ENCODE measurements around the gene PLEKHA1. TPM values are rescaled to one million over a fixed set of nuclear protein-coding genes. Genes with fewer than 3 reads are reported as not detected.

The PLEKHA1 gene
- total RNA-seq, 1 donor from 2014 or later: 38.2 TPM

DNA sequence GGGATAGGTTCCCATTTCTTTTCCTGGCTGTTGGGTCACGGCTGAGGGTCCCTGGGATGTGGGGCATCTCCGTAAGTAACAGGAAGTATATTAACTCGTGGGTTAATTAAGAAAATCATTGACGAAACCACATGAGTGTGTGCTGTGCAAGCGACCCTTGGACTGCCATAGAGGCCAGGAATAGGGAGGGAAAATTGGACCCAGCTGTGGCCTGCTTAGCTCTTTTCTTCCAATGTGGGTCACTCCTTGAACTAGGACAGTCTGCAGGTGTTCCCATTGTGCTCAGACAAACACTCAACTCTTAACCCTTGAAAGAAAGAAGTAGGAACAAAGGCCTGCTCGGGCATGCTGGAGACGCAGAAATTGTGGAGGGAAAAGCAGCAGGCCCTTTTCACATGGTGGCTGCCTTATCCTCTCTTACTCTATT is 25.6 kb upstream of the PLEKHA1 start:
- H3K27ac Mint-ChIP-seq (ENCODE audit: unreplicated experiment): no peak overlapping the region

GRCh38 chr10:122349758-122350369 is 24.6 kb upstream of the PLEKHA1 start:
- H3K27me3 Mint-ChIP-seq (ENCODE audit: unreplicated experiment): no peaks in the 10 kb centered on the region
- no peak for DNase-seq (ENCODE audit: low spot score)
- H3K4me3 Mint-ChIP-seq (ENCODE audit: unreplicated experiment): no peak overlapping the region
- H3K9me3 Mint-ChIP-seq (ENCODE audit: unreplicated experiment): peaks cover 4% of the 10 kb centered on the region
- H3K4me1 Mint-ChIP-seq (ENCODE audit: unreplicated experiment): no peaks in the 10 kb centered on the region
- peaks cover 4% of the 10 kb centered on the region for H3K36me3 Mint-ChIP-seq (ENCODE audit: low read depth, unreplicated experiment)
- TF ChIP-seq, protein P1, sequence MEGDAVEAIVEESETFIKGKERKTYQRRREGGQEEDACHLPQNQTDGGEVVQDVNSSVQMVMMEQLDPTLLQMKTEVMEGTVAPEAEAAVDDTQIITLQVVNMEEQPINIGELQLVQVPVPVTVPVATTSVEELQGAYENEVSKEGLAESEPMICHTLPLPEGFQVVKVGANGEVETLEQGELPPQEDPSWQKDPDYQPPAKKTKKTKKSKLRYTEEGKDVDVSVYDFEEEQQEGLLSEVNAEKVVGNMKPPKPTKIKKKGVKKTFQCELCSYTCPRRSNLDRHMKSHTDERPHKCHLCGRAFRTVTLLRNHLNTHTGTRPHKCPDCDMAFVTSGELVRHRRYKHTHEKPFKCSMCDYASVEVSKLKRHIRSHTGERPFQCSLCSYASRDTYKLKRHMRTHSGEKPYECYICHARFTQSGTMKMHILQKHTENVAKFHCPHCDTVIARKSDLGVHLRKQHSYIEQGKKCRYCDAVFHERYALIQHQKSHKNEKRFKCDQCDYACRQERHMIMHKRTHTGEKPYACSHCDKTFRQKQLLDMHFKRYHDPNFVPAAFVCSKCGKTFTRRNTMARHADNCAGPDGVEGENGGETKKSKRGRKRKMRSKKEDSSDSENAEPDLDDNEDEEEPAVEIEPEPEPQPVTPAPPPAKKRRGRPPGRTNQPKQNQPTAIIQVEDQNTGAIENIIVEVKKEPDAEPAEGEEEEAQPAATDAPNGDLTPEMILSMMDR (IDR thresholded peaks at IDR 0.05; ENCODE audit: unreplicated experiment): no peak
- H3K27ac Mint-ChIP-seq (ENCODE audit: unreplicated experiment): no peak overlapping the region

More for the DNA sequence above, 25.6 kb upstream of the PLEKHA1 start:
- H3K4me1 Mint-ChIP-seq (ENCODE audit: unreplicated experiment): no peaks in the 10 kb centered on the region
- TF ChIP-seq, protein P1 (IDR thresholded peaks at IDR 0.05; ENCODE audit: unreplicated experiment): no peak
- no peak overlapping the region for H3K4me3 Mint-ChIP-seq (ENCODE audit: unreplicated experiment)
- DNase-seq (ENCODE audit: low spot score): no peak
- peaks cover 4% of the 10 kb centered on the region for H3K36me3 Mint-ChIP-seq (ENCODE audit: low read depth, unreplicated experiment)
- H3K9me3 Mint-ChIP-seq (ENCODE audit: unreplicated experiment): peaks cover 4% of the 10 kb centered on the region
- no peaks in the 10 kb centered on the region for H3K27me3 Mint-ChIP-seq (ENCODE audit: unreplicated experiment)

DNA sequence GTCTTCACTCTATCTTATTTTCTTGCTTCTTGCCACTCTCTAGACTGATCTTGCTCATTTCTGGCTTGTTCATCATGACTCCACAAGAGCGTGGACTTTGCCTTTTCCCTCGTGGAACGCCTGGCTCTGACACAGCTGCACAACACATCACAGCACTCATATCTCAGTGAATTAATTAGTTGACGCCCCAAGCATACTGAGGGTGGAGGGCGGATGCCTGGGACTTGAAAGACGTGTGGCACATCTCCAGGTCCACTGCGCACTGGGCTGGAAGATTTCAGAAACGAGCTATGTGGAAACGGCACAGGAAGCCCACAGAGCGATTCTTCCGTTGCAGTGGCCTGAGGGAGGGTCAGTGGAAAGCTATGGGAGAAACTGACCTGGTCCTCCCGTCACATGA is 23.6 kb upstream of the PLEKHA1 start:
- no peak for DNase-seq (ENCODE audit: low spot score)
- H3K27me3 Mint-ChIP-seq (ENCODE audit: unreplicated experiment): no peaks in the 10 kb centered on the region
- H3K4me1 Mint-ChIP-seq (ENCODE audit: unreplicated experiment): no peaks in the 10 kb centered on the region
- H3K27ac Mint-ChIP-seq (ENCODE audit: unreplicated experiment): no peak overlapping the region
- TF ChIP-seq, protein P1 (IDR thresholded peaks at IDR 0.05; ENCODE audit: unreplicated experiment): no peak
- H3K4me3 Mint-ChIP-seq (ENCODE audit: unreplicated experiment): no peak overlapping the region
- H3K36me3 Mint-ChIP-seq (ENCODE audit: low read depth, unreplicated experiment): peaks cover 4% of the 10 kb centered on the region
- H3K9me3 Mint-ChIP-seq (ENCODE audit: unreplicated experiment): peaks cover 4% of the 10 kb centered on the region

- Mint-ChIP-seq H3K36me3 (ENCODE audit: low read depth, unreplicated experiment) (no peaks in the 10 kb centered on the region), H3K4me3 (ENCODE audit: unreplicated experiment) (no peak overlapping the region), H3K4me1 (ENCODE audit: unreplicated experiment) (no peaks in the 10 kb centered on the region), H3K27me3 (ENCODE audit: unreplicated experiment) (no peaks in the 10 kb centered on the region), H3K27ac (ENCODE audit: unreplicated experiment) (no peak overlapping the region), H3K9me3 (ENCODE audit: unreplicated experiment) (no peaks in the 10 kb centered on the region)
- TF ChIP-seq, protein P1 (IDR thresholded peaks at IDR 0.05; ENCODE audit: unreplicated experiment): no peak
- no peak for DNase-seq (ENCODE audit: low spot score)
These were observed 21.5 kb upstream of the PLEKHA1 start for GRCh38 chr10:122352817-122353525.

- DNase-seq (ENCODE audit: low spot score): no peak
- Mint-ChIP-seq H3K36me3 (ENCODE audit: low read depth, unreplicated experiment) (no peaks in the 10 kb centered on the region), H3K4me1 (ENCODE audit: unreplicated experiment) (no peaks in the 10 kb centered on the region), H3K9me3 (ENCODE audit: unreplicated experiment) (no peaks in the 10 kb centered on the region), H3K4me3 (ENCODE audit: unreplicated experiment) (no peak overlapping the region), H3K27ac (ENCODE audit: unreplicated experiment) (no peak overlapping the region), H3K27me3 (ENCODE audit: unreplicated experiment) (no peaks in the 10 kb centered on the region)
- TF ChIP-seq, protein P1 (IDR thresholded peaks at IDR 0.05; ENCODE audit: unreplicated experiment): no peak
These were observed 20.1 kb upstream of the PLEKHA1 start for GRCh38 chr10:122354383-122354782.

Data from endothelial cell (in vitro differentiated cells).